Urinary bladder (tissue), 4 donors: Measurements from ENCODE around the gene ALDOC. TPM values are rescaled to one million over a fixed set of nuclear protein-coding genes. Genes with fewer than 3 reads are reported as not detected.

Experiments
- DNase-seq: peaks from one replicate; pipeline ENCODE4 v3.0.0-alpha.2; 2015; ENCODE audit errors: extremely low spot score
- H3K27ac ChIP-seq: one replicate; pipeline ENCODE4 v1.5.1; 2013; ENCODE audit warnings: low read depth, mild to moderate bottlenecking, moderate library complexity
- H3K36me3 ChIP-seq: one replicate; pipeline ENCODE4 v1.6.1; 2013; ENCODE audit warnings: mild to moderate bottlenecking, moderate library complexity; ENCODE audit not compliant: insufficient read depth
- H3K4me1 ChIP-seq: one replicate; pipeline ENCODE4 v1.6.1; 2013; ENCODE audit warnings: mild to moderate bottlenecking, moderate library complexity; ENCODE audit not compliant: insufficient read depth
- H3K4me3 ChIP-seq: one replicate; pipeline ENCODE4 v1.5.1; 2013; ENCODE audit warnings: low read depth, low read length
- WGBS: extraction: QIAGEN DNeasy Blood & Tissue Kit; methylation state at CpG from one replicate; pipeline ENCODE4 v1.1.7; 2013; 5-methylcytosine and 5-hydroxymethylcytosine counted together
- polyA plus RNA-seq: library from polyadenylated mRNA; stranded (reverse); fragments of 200-250 nt; gene quantifications from one replicate; pipeline ENCODE4 v1.2.3, GENCODE V29; 2013
- total RNA-seq: library from RNA; depleted of rRNA; stranded (reverse); fragments of >200 nt; gene quantifications from one replicate; pipeline ENCODE4 v1.2.3, GENCODE V29; 2014
- donor health status: healthy with polysubstance abuse.
- donor health status: healthy.

ALDOC gene
- total and polyA plus RNA-seq, 2 donors, result 9.6 to 34.2 TPM

- no peak for DNase-seq
- 92% methylated on average over 5 of the region's 5 CpGs for WGBS
- Histone ChIP-seq H3K4me1 (no peaks in the 10 kb centered on the region), H3K36me3 (peaks cover 3% of the 10 kb centered on the region), H3K4me3 (no peak overlapping the region), H3K27ac (no peak overlapping the region)
Measured at GRCh38 chr17:28553000-28553505, 23.6 kb downstream of the ALDOC start.

- H3K36me3 ChIP-seq, result peaks cover 3% of the 10 kb centered on the region
- no peak within 1 kb of the TSS for H3K27ac ChIP-seq
- 2% methylated on average over 65 of the region's 67 CpGs for WGBS
- DNase-seq, result no peak
- peak within 1 kb of the TSS; percentile 73 for H3K4me3 ChIP-seq
- no peaks in the 10 kb centered on the region for H3K4me1 ChIP-seq
Measured at GRCh38 chr17:28552176-28552999, 24.3 kb downstream of the ALDOC start, which contains the start of gene UNC119. TSS of gene UNC119 (minus strand) at chr17:28552624. CDS start at chr17:28552557, 67 bp downstream.

- no peak for DNase-seq
- H3K36me3 ChIP-seq, result peaks cover 3% of the 10 kb centered on the region
- H3K4me3 ChIP-seq, result peak overlapping the region; percentile 73
- 14% methylated on average over 10 of the region's 10 CpGs for WGBS
- no peaks in the 10 kb centered on the region for H3K4me1 ChIP-seq
- no peak overlapping the region for H3K27ac ChIP-seq
Measured at GRCh38 chr17:28551421-28552175, 25.1 kb downstream of the ALDOC start.

GRCh38 chr17:28550858-28551257, 25.8 kb downstream of the ALDOC start:
- WGBS, result 91% methylated on average over 1 of the region's 1 CpG
- Histone ChIP-seq H3K4me3 (no peak overlapping the region), H3K4me1 (no peaks in the 10 kb centered on the region), H3K27ac (no peak overlapping the region), H3K36me3 (no peaks in the 10 kb centered on the region)
- no peak for DNase-seq

GRCh38 chr17:28549236-28550132, 27.2 kb downstream of the ALDOC start:
- Histone ChIP-seq H3K36me3 (no peaks in the 10 kb centered on the region), H3K27ac (no peak overlapping the region), H3K4me1 (no peaks in the 10 kb centered on the region), H3K4me3 (no peak overlapping the region)
- 87% methylated on average over 3 of the region's 3 CpGs for WGBS
- no peak for DNase-seq

- no peak for DNase-seq
- Histone ChIP-seq H3K4me3 (no peak overlapping the region), H3K27ac (no peak overlapping the region), H3K4me1 (no peaks in the 10 kb centered on the region), H3K36me3 (no peaks in the 10 kb centered on the region)
- 88% methylated on average over 6 of the region's 6 CpGs for WGBS
Measured at GRCh38 chr17:28548417-28549130, 28.1 kb downstream of the ALDOC start.

GRCh38 chr17:28547623-28548416, 28.9 kb downstream of the ALDOC start:
- H3K36me3 ChIP-seq, result no peaks in the 10 kb centered on the region
- H3K4me1 ChIP-seq, result no peaks in the 10 kb centered on the region
- H3K27ac ChIP-seq, result no peak overlapping the region
- H3K4me3 ChIP-seq, result no peak overlapping the region
- WGBS, result 69% methylated on average over 26 of the region's 26 CpGs
- no peak for DNase-seq

- Histone ChIP-seq H3K27ac (no peak overlapping the region), H3K4me1 (no peaks in the 10 kb centered on the region), H3K4me3 (no peak overlapping the region), H3K36me3 (no peaks in the 10 kb centered on the region)
- DNase-seq, result no peak
- 90% methylated on average over 14 of the region's 14 CpGs for WGBS
Measured at GRCh38 chr17:28547096-28547622, 29.5 kb downstream of the ALDOC start.

- Histone ChIP-seq H3K4me1 (no peaks in the 10 kb centered on the region), H3K4me3 (no peak overlapping the region), H3K27ac (no peak overlapping the region), H3K36me3 (no peaks in the 10 kb centered on the region)
- DNase-seq, result no peak
- 72% methylated on average over 6 of the region's 6 CpGs for WGBS
Measured at GRCh38 chr17:28545787-28546415, 30.8 kb downstream of the ALDOC start.

GRCh38 chr17:28545141-28545503, 31.6 kb downstream of the ALDOC start:
- Histone ChIP-seq H3K36me3 (no peaks in the 10 kb centered on the region), H3K27ac (no peak overlapping the region), H3K4me1 (no peaks in the 10 kb centered on the region), H3K4me3 (no peak overlapping the region)
- no peak for DNase-seq
- 83% methylated on average over 2 of the region's 2 CpGs for WGBS

- no peak for DNase-seq
- no peak overlapping the region for H3K27ac ChIP-seq
- no peaks in the 10 kb centered on the region for H3K4me1 ChIP-seq
- no peaks in the 10 kb centered on the region for H3K36me3 ChIP-seq
- 80% methylated on average over 4 of the region's 4 CpGs for WGBS
- no peak overlapping the region for H3K4me3 ChIP-seq
Measured at GRCh38 chr17:28544402-28545140, 32.1 kb downstream of the ALDOC start.
